ENCODE measurements around the gene AGTR1.

AGTR1 gene

DNA sequence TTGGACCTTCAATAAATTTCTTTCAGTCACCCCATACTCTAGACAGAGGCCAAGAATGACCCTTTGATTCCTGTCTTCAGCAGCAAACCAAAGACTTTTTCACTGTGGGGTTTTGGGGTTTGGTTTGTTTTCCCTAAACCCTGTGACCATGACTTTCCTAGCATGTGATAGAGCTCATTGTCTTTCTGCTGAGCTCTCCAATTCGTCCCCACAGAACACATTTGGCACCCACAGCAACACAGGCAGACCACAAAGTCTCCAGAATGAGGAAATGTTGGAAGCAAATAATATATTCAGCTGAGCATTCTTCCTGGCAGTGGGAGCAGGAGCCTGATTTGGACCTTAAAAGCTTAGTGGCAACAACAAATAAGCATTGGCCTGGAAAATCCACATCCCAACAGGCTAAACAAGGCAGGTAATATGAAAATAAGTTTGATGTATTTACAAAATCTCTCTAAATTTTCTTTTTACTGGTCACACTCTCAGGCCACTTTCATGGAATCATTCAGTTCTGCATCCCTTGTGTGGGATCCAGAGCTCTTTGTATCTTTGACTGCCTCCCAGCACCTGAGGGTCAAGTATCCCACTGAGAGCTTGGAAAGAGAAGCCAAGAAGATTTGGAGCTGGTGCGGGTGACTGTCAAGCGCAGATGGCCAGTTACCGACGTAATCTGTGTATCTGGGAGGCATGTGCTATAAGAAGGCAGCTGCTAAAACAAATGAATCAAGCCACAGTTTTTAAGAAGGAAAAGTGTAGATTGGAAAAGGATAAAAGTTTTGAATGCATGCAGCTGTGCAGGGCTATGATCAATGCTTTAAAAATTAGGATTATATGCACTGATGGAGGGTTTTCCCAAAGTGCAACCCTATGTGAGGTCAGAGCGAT lies 93.4 kb downstream of the AGTR1 start:
- H3K4me3 ChIP-seq (replicated peaks; ENCODE audit: low read depth, low read length), result no peak overlapping the region
- no peaks in the 10 kb centered on the region for H3K27me3 ChIP-seq (replicated peaks; ENCODE audit: control insufficient read depth, insufficient read depth, low read length)
- H3K36me3 ChIP-seq (ENCODE audit: control insufficient read depth, insufficient read depth, low read length), result no peaks in the 10 kb centered on the region
- no peak for DNase-seq (ENCODE audit: extremely low read depth, insufficient read length)
- TF ChIP-seq, protein P1, sequence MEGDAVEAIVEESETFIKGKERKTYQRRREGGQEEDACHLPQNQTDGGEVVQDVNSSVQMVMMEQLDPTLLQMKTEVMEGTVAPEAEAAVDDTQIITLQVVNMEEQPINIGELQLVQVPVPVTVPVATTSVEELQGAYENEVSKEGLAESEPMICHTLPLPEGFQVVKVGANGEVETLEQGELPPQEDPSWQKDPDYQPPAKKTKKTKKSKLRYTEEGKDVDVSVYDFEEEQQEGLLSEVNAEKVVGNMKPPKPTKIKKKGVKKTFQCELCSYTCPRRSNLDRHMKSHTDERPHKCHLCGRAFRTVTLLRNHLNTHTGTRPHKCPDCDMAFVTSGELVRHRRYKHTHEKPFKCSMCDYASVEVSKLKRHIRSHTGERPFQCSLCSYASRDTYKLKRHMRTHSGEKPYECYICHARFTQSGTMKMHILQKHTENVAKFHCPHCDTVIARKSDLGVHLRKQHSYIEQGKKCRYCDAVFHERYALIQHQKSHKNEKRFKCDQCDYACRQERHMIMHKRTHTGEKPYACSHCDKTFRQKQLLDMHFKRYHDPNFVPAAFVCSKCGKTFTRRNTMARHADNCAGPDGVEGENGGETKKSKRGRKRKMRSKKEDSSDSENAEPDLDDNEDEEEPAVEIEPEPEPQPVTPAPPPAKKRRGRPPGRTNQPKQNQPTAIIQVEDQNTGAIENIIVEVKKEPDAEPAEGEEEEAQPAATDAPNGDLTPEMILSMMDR (IDR thresholded peaks at IDR 0.05; ENCODE audit: insufficient read depth, low read length, poor library complexity, severe bottlenecking), result no peak

DNA sequence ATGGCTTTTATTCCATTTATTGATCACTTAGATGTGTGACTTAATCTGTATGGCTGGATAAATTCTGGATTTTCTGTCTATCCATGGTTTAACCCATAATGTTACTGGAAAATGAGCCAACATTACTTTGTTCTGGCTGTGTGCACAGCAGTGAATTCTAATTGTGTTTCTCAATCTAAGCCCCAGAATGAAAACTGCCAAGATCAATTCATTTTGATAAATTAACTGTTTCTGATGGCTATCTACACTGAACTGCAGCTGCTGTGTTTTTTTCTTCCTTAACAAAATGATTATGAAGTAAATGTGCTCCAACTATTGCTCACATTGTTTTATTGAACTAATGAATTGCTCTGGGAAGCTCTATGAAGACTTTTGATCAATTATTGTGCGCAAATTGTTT lies 94.2 kb downstream of the AGTR1 start:
- TF ChIP-seq, protein P1 (IDR thresholded peaks at IDR 0.05; ENCODE audit: insufficient read depth, low read length, poor library complexity, severe bottlenecking), result no peak
- H3K36me3 ChIP-seq (ENCODE audit: control insufficient read depth, insufficient read depth, low read length), result no peaks in the 10 kb centered on the region
- DNase-seq (ENCODE audit: extremely low read depth, insufficient read length), result no peak

DNA sequence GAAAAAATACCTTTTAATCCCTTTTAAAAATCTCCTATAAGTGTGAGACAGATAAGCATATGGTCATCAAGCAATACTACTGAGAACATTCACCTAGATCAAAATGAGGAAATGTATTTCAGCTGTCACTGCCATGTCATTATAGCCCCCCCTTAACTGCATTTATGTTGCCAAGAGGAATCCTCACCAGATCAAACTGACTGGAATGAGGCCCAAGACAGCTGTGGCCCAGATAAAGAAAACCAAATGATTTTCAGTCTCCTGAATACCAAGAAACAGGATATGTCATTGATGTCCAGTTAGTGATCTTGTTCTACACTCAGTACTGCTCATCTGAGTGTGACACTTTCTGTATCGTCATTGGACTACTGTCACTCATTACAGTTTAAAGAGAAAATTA lies 94.8 kb downstream of the AGTR1 start:
- Histone ChIP-seq H3K36me3 (ENCODE audit: control insufficient read depth, insufficient read depth, low read length) (no peaks in the 10 kb centered on the region), H3K4me3 (replicated peaks; ENCODE audit: low read depth, low read length) (no peak overlapping the region), H3K27me3 (replicated peaks; ENCODE audit: control insufficient read depth, insufficient read depth, low read length) (no peaks in the 10 kb centered on the region)
- TF ChIP-seq, protein P1 (IDR thresholded peaks at IDR 0.05; ENCODE audit: insufficient read depth, low read length, poor library complexity, severe bottlenecking), result no peak
- no peak for DNase-seq (ENCODE audit: extremely low read depth, insufficient read length)

More for the DNA sequence above, 94.2 kb downstream of the AGTR1 start:
- Histone ChIP-seq H3K4me3 (replicated peaks; ENCODE audit: low read depth, low read length) (no peak overlapping the region), H3K27me3 (replicated peaks; ENCODE audit: control insufficient read depth, insufficient read depth, low read length) (no peaks in the 10 kb centered on the region)

All from GM06990 (cell line).